Heart left ventricle (tissue), 16 donors: ENCODE results near the gene CAGE1. TPM values are rescaled to one million over a fixed set of nuclear protein-coding genes. Genes with fewer than 3 reads are reported as not detected.

Source experiments
- ATAC-seq, 4 donors: fragments of 200-7000 bp; cut with Tn5 transposase; one replicate each; pipeline ENCODE4 v1.9.1; 2020 to 2022; ENCODE audit warnings: moderate library complexity in 4 of 4, mild to moderate bottlenecking in 3 of 4, moderate number of reproducible peaks in 1 of 4
- DNase-seq, 5 donors: peaks; one replicate each; pipeline ENCODE4 v3.0.0-alpha.2; 2020
- H3K27ac ChIP-seq, 12 donors: fragments of 200-600 bp; sonication (generic) in 4 of 12; one replicate each; pipeline versions ENCODE4 v1.5.0 to v1.8.0; 2016 to 2022; ENCODE audit warnings: mild to moderate bottlenecking in 2 of 12
- H3K27me3 ChIP-seq, 9 donors: fragments of 200-600 bp; sonication (generic) in 2 of 9; one replicate each; pipeline versions ENCODE4 v1.5.1 to v1.8.0; 2016 to 2022; ENCODE audit warnings: mild to moderate bottlenecking in 3 of 9
- H3K36me3 ChIP-seq, 9 donors: fragments of 200-600 bp; sonication (generic) in 2 of 9; one replicate each; pipeline versions ENCODE4 v1.5.0 to v1.8.0; 2018 to 2022; ENCODE audit warnings: mild to moderate bottlenecking in 2 of 9
- H3K4me1 ChIP-seq, 12 donors: fragments of 200-600 bp; sonication (generic) in 4 of 12; one replicate each; pipeline versions ENCODE4 v1.5.0 to v1.8.0; 2016 to 2022; ENCODE audit warnings: mild to moderate bottlenecking in 3 of 12
- H3K4me3 ChIP-seq, 12 donors: fragments of 200-600 bp; sonication (generic) in 4 of 12; one replicate each; pipeline versions ENCODE4 v1.5.0 to v1.8.0; 2017 to 2022; ENCODE audit warnings: mild to moderate bottlenecking in 9 of 12, moderate library complexity in 4 of 12
- H3K9me3 ChIP-seq, 12 donors: fragments of 200-600 bp; sonication (generic) in 4 of 12; one replicate each; pipeline versions ENCODE4 v1.5.0 to v1.8.0; 2016 to 2022; ENCODE audit warnings: mild to moderate bottlenecking in 1 of 12
- CTCF ChIP-seq, 12 donors: fragments of 200-600 bp; sonication (generic) in 4 of 12; IDR thresholded peaks; one replicate each; pipeline versions ENCODE4 v1.5.0 to v1.8.0; 2018 to 2022; ENCODE audit warnings: antibody characterized with exemption in 12 of 12, mild to moderate bottlenecking in 5 of 12
- POLR2A ChIP-seq, 2 donors: fragments of 450-650 bp; IDR thresholded peaks; one replicate each; pipeline ENCODE4 v1.6.1; 2017; ENCODE audit warnings: antibody characterized with exemption in 2 of 2, mild to moderate bottlenecking in 2 of 2, moderate library complexity in 2 of 2
- WGBS, 4 donors: extraction: QIAGEN DNeasy Blood & Tissue Kit in 2 of 4; methylation state at CpG; one replicate each; pipeline versions ENCODE4 v1.1.5 to v1.1.7; 2013 to 2018; 5-methylcytosine and 5-hydroxymethylcytosine counted together
- intact Hi-C, 10 donors: fragments of 100-400 bp; cut with DNase I; formaldehyde crosslinking; loops; one replicate each; pipeline versions ENCODE4 v1.11.1 to v1.14.2; 2022
- polyA plus RNA-seq, 2 donors: library from polyadenylated mRNA; stranded (reverse); fragments of 200-250 nt; gene quantifications; one replicate each; pipeline ENCODE4 v1.2.3, GENCODE V29; 2013
- total RNA-seq, 9 donors: library from RNA; depleted of rRNA in 2 of 9; stranded (reverse); fragments of >200 nt in 2 of 9; fragmentation: NEBNext Ultra II Directional in 3 of 9; extraction: Animal tissue kit (Norgen Biotek cat#: 25700) in 3 of 9; gene quantifications; one replicate each; pipeline versions ENCODE4 v1.1.0 to v1.2.4, GENCODE V29; 2016 to 2023
- donor health status: ischemic (EF 13 %, LVEDD 7.1; RV severe dilation, severe dysfunction).
- donor health status: healthy with polysubstance abuse.
- donor health status: DM: no; HTN: yes; CAD: no.
- donor health status: DM: no; HTN: no; CAD: no.
- donor health status: ischemic (EF 25% LVEDD 6.9; RV normal size, moderate dysfunction).
- donor health status: ischemic (EF 25% LVEDD 5.7; RV mildly dilated, moderate dysfunction).
- donor health status: healthy.
- donor health status: DM: yes; HTN: yes; CAD: no.
- donor health status: ischemic (EF 35%, LVEDD 5.7; RV mildly dilated, moderate dysfunction).
- donor health status: nonischemic (EF 11% LVEDD 7.7; RV severe dilation, severe dysfunction).
- donor health status: DM: yes; HTN: yes; CAD: no.
- donor health status: PGD.
- donor health status: ischemic (EF 29% LVEDD 5.4; RV normal size, mild dysfunction).
- donor health status: nonischemic (EF 23%, LVEDD 6.1; RV moderate dilation, normal function).

CAGE1 gene
- total and polyA plus RNA-seq, 11 donors: 0.54 TPM; not detected in 10

- intact Hi-C loops: loop anchor here (1.0 to 10.0 kb wide), 5 partner anchors 74 to 112 kb away; partner anchors contain the start of gene SSR1 (in 10 of the 10)
- 0 to 1% (median 0%) methylated on average over 9 to 11 of the region's 11 CpGs for WGBS, 4 donors
- no peaks in the 10 kb centered on the region for H3K27me3 ChIP-seq
- TF ChIP-seq CTCF (IDR thresholded peaks at IDR 0.05) (no peak), POLR2A (IDR thresholded peaks at IDR 0.05) (no peak)
- H3K9me3 ChIP-seq: no peaks in the 10 kb centered on the region
- peak overlapping the region; percentile 56 to 96 (median 84) for H3K4me3 ChIP-seq
- ATAC-seq: peak in 1 of 4 donors; percentile 80
- peak overlapping the region; percentile 22 to 97 (median 92) for H3K27ac ChIP-seq
- peak in 1 of 5 donors; percentile 63 for DNase-seq
- peaks cover 0 to 31% (median 18%) of the 10 kb centered on the region in 12 donors for H3K4me1 ChIP-seq
- peaks cover 0 to 17% (median 13%) of the 10 kb centered on the region in 9 donors for H3K36me3 ChIP-seq
Measured at GRCh38 chr6:7389162-7389450, 436 bp downstream of the CAGE1 start.

- intact Hi-C loops: loop anchor here in 1 of 10 donors (10.0 kb wide), 1 partner anchor 66 kb away; the partner anchor contains the start of gene SSR1
- WGBS, 4 donors: 58 to 95% (median 89%) methylated on average over 1 of the region's 1 CpG
- no peak for DNase-seq
Measured at GRCh38 chr6:7381092-7381491, 8.4 kb downstream of the CAGE1 start.

GRCh38 chr6:7378740-7379139 lies 10.8 kb downstream of the CAGE1 start:
- no peaks in the 10 kb centered on the region for H3K4me1 ChIP-seq
- H3K36me3 ChIP-seq: no peaks in the 10 kb centered on the region
- H3K27ac ChIP-seq: no peak overlapping the region
- DNase-seq (no peak), ATAC-seq (no peak)
- 48 to 56% (median 51%) methylated on average over 4 of the region's 4 CpGs for WGBS, 4 donors
- peaks cover 0 to 6% (median 0%) of the 10 kb centered on the region in 9 donors for H3K27me3 ChIP-seq
- TF ChIP-seq CTCF (IDR thresholded peaks at IDR 0.05) (no peak), POLR2A (IDR thresholded peaks at IDR 0.05) (no peak)
- intact Hi-C loops: no loop called here
- H3K9me3 ChIP-seq: no peaks in the 10 kb centered on the region
- H3K4me3 ChIP-seq: no peak overlapping the region

More at GRCh38 chr6:7381092-7381491, 8.4 kb downstream of the CAGE1 start:
- no peak for ATAC-seq
- Histone ChIP-seq H3K4me1 (no peaks in the 10 kb centered on the region), H3K27me3 (peaks cover 0 to 6% (median 0%) of the 10 kb centered on the region in 9 donors), H3K36me3 (no peaks in the 10 kb centered on the region), H3K9me3 (no peaks in the 10 kb centered on the region), H3K4me3 (no peak overlapping the region), H3K27ac (no peak overlapping the region)
- TF ChIP-seq CTCF (IDR thresholded peaks at IDR 0.05) (no peak), POLR2A (IDR thresholded peaks at IDR 0.05) (no peak)

- Histone ChIP-seq H3K36me3 (no peaks in the 10 kb centered on the region), H3K27ac (no peak overlapping the region), H3K4me1 (no peaks in the 10 kb centered on the region), H3K27me3 (peaks cover 0 to 6% (median 0%) of the 10 kb centered on the region in 9 donors), H3K9me3 (no peaks in the 10 kb centered on the region), H3K4me3 (no peak overlapping the region)
- ATAC-seq (no peak), DNase-seq (no peak)
- 79 to 90% (median 87%) methylated on average over 1 of the region's 1 CpG for whole genome bisulfite sequencing, 4 donors
- TF ChIP-seq POLR2A (IDR thresholded peaks at IDR 0.05) (no peak), CTCF (IDR thresholded peaks at IDR 0.05) (no peak)
- intact Hi-C loops: no loop called here
Measured at GRCh38 chr6:7377961-7378360, 11.6 kb downstream of the CAGE1 start.
